HCT116 (cell line): ENCODE measurements around the gene CFAP92. TPM values are rescaled to one million over a fixed set of nuclear protein-coding genes. Genes with fewer than 3 reads are reported as not detected.

ENCODE experiments used
- ATAC-seq: fragments of 200-7000 bp; cut with Tn5 transposase; 2 replicates; pipeline ENCODE4 v1.9.1; 2020; ENCODE audit warnings: mild to moderate bottlenecking, moderate library complexity
- BruUV-seq: library from RNA; stranded (reverse); fragments of 400-500 nt; replicated peaks from 2 replicates; lab custom pipeline; 2021; lab: Mats Ljungman, UMichigan
- CTCF ChIA-PET: fragments of 300-600 bp; sonication (Branson Sonifier 250); formaldehyde crosslinking; loops from one replicate; lab custom pipeline; 2021; ENCODE audit warnings: antibody characterized with exemption; lab: Charles Lee
- POLR2A ChIA-PET: fragments of 300-600, 350-600 bp; sonication (Branson Sonifier 250); formaldehyde crosslinking; loops from one replicate; lab custom pipeline; 2021; ENCODE audit warnings: antibody characterized with exemption; lab: Charles Lee
- RAD21 ChIA-PET, 2 experiments: fragments of 300-600 bp; sonication (Branson Sonifier 250); formaldehyde crosslinking; loops; one replicate each; lab custom pipeline; 2023; ENCODE audit warnings: low total read pairs in 2 of 2; ENCODE audit not compliant: uncharacterized antibody in 2 of 2, unreplicated experiment in 2 of 2, low non-redundant PET in 1 of 2; lab: Charles Lee
- DNase-seq: peaks from one replicate; pipeline ENCODE4 v3.0.0-alpha.2; 2010; ENCODE audit warnings: low read depth, low spot score
- H2AFZ ChIP-seq: fragments of 200-600 bp; shearing (Covaris generic), sonication (generic); 2 replicates; pipeline ENCODE4 v1.6.1; 2017; ENCODE audit warnings: low read depth, mixed run types, mixed read lengths, antibody characterized with exemption, low read length; ENCODE audit not compliant: poor library complexity, severe bottlenecking
- H3K27ac ChIP-seq: 2 replicates; pipeline ENCODE4 v1.5.1; 2012; ENCODE audit warnings: low read depth, low read length
- H3K27me3 ChIP-seq: fragments of 200-600 bp; sonication (generic); 2 replicates; pipeline ENCODE4 v1.6.1; 2016; ENCODE audit warnings: mixed run types, low read length, mixed read lengths; ENCODE audit not compliant: insufficient read depth
- H3K36me3 ChIP-seq, 2 experiments: fragments of 200-500 bp in 1 of 2; fragments of 200-600 bp in 1 of 2; sonication (Bioruptor generic) in 1 of 2; sonication (generic) in 1 of 2; 2 replicates each; pipeline versions ENCODE4 v1.5.1 to v1.6.1; 2014 to 2016; ENCODE audit warnings: low read length in 2 of 2, inconsistent platforms in 1 of 2, mixed read lengths in 1 of 2, mixed run types in 1 of 2; ENCODE audit not compliant: insufficient read depth in 2 of 2, control insufficient read depth in 1 of 2
- H3K4me1 ChIP-seq, 2 experiments: fragments of 200-600 bp in 1 of 2; sonication (generic) in 1 of 2; 2 replicates each; pipeline versions ENCODE4 v1.5.1 to v1.6.1; 2012 to 2017; ENCODE audit warnings: low read length in 2 of 2, inconsistent platforms in 1 of 2, mild to moderate bottlenecking in 1 of 2, mixed read lengths in 1 of 2, mixed run types in 1 of 2, moderate library complexity in 1 of 2; ENCODE audit not compliant: insufficient read depth in 2 of 2, control insufficient read depth in 1 of 2
- H3K4me2 ChIP-seq: fragments of 200-600 bp; sonication (generic); 2 replicates; pipeline ENCODE4 v1.6.1; 2017; ENCODE audit warnings: mixed run types, low read length, mixed read lengths
- H3K4me3 ChIP-seq, 2 experiments: fragments of 200-600 bp in 1 of 2; sonication (generic) in 1 of 2; replicated peaks in 1 of 2; 2 replicates each; pipeline ENCODE4 v1.5.1; 2011 to 2016; ENCODE audit warnings: low read length in 2 of 2, control low read depth in 1 of 2, low read depth in 1 of 2, mild to moderate bottlenecking in 1 of 2, mixed read lengths in 1 of 2, mixed run types in 1 of 2
- H3K79me2 ChIP-seq: fragments of 200-600 bp; sonication (generic); 2 replicates; pipeline ENCODE4 v1.6.1; 2017; ENCODE audit warnings: mild to moderate bottlenecking, mixed run types, low read length, moderate library complexity, mixed read lengths; ENCODE audit not compliant: insufficient read depth
- H3K9ac ChIP-seq: fragments of 200-600 bp; sonication (generic); 2 replicates; pipeline ENCODE4 v1.6.1; 2016; ENCODE audit warnings: low read length, mixed read lengths
- H3K9me2 ChIP-seq: fragments of 200-600 bp; sonication (generic), shearing (Covaris generic); 2 replicates; pipeline ENCODE4 v1.6.1; 2017; ENCODE audit warnings: mixed run types, mild to moderate bottlenecking, moderate library complexity; ENCODE audit not compliant: insufficient read depth
- H3K9me3 ChIP-seq, 2 experiments: fragments of 200-500 bp in 1 of 2; fragments of 200-600 bp in 1 of 2; sonication (Bioruptor generic) in 1 of 2; sonication (generic) in 1 of 2; 2 replicates each; pipeline ENCODE4 v1.6.1; 2014 to 2017; ENCODE audit warnings: low read length in 2 of 2, mixed read lengths in 2 of 2, inconsistent platforms in 1 of 2, low read depth in 1 of 2, mild to moderate bottlenecking in 1 of 2, mixed run types in 1 of 2, moderate library complexity in 1 of 2; ENCODE audit not compliant: control insufficient read depth in 1 of 2, insufficient read depth in 1 of 2
- H4K20me1 ChIP-seq: fragments of 200-600 bp; sonication (generic), shearing (Covaris generic); 2 replicates; pipeline ENCODE4 v1.6.1; 2017; ENCODE audit warnings: mixed run types, mild to moderate bottlenecking, moderate library complexity; ENCODE audit not compliant: insufficient read depth
- CBX3 ChIP-seq: IDR thresholded peaks from 2 replicates; pipeline ENCODE4 v1.6.1; 2012; ENCODE audit warnings: low read depth
- CEBPB ChIP-seq: IDR thresholded peaks from 2 replicates; pipeline ENCODE4 v1.6.1; 2012; ENCODE audit warnings: low read depth
- CTCF ChIP-seq, 3 experiments: fragments of 200-600 bp in 1 of 3; sonication (generic) in 1 of 3; IDR thresholded peaks in 2 of 3; conservative IDR thresholded peaks in 1 of 3; 2 replicates each; pipeline ENCODE4 v1.5.1; 2012 to 2017; ENCODE audit warnings: low read depth in 2 of 3, low read length in 2 of 3, antibody characterized with exemption in 1 of 3, borderline replicate concordance in 1 of 3, control low read depth in 1 of 3, mild to moderate bottlenecking in 1 of 3, mixed read lengths in 1 of 3, mixed run types in 1 of 3, moderate library complexity in 1 of 3; ENCODE audit not compliant: insufficient read depth in 1 of 3
- EGR1 ChIP-seq: IDR thresholded peaks from 2 replicates; pipeline ENCODE4 v1.6.1; 2012; ENCODE audit warnings: low read depth
- ELF1 ChIP-seq: IDR thresholded peaks from 2 replicates; pipeline ENCODE4 v1.6.1; 2012; ENCODE audit warnings: low read depth, borderline replicate concordance
- EZH2 ChIP-seq: fragments of 200-600 bp; sonication (generic); IDR thresholded peaks from 2 replicates; pipeline ENCODE4 v1.6.1; 2017; ENCODE audit warnings: antibody characterized with exemption, mixed run types
- EZH2phosphoT487 ChIP-seq: fragments of 200-600 bp; IDR thresholded peaks from 2 replicates; pipeline ENCODE4 v1.6.1; 2018; ENCODE audit warnings: antibody characterized with exemption, borderline replicate concordance
- FOSL1 ChIP-seq: IDR thresholded peaks from 2 replicates; pipeline ENCODE4 v1.6.1; 2012; ENCODE audit warnings: low read depth
- JUND ChIP-seq: IDR thresholded peaks from 2 replicates; pipeline ENCODE4 v1.6.1; 2012
- POLR2A ChIP-seq: IDR thresholded peaks from 2 replicates; pipeline ENCODE4 v1.7.0; 2011; ENCODE audit warnings: borderline replicate concordance; ENCODE audit not compliant: insufficient read depth, insufficient read length; ENCODE audit errors: extremely low read depth
- REST ChIP-seq: IDR thresholded peaks from 2 replicates; pipeline ENCODE4 v1.6.1; 2012; ENCODE audit warnings: low read depth
- SIN3A ChIP-seq: IDR thresholded peaks from 2 replicates; pipeline ENCODE4 v1.6.1; 2012; ENCODE audit warnings: low read depth
- SP1 ChIP-seq: IDR thresholded peaks from 2 replicates; pipeline ENCODE4 v1.6.1; 2012; ENCODE audit warnings: low read depth
- SRF ChIP-seq: IDR thresholded peaks from 2 replicates; pipeline ENCODE4 v1.6.1; 2012; ENCODE audit warnings: low read depth
- YY1 ChIP-seq: IDR thresholded peaks from 2 replicates; pipeline ENCODE4 v1.6.1; 2011; ENCODE audit warnings: low read length, low read depth, moderate library complexity, mild to moderate bottlenecking; ENCODE audit not compliant: insufficient replicate concordance; ENCODE audit errors: extremely low read depth
- ZFX ChIP-seq: fragments of 450-650 bp; IDR thresholded peaks from 2 replicates; pipeline ENCODE4 v1.6.1; 2017
- ZNF274 ChIP-seq: fragments of 200-500 bp; sonication (Bioruptor generic); IDR thresholded peaks from 2 replicates; pipeline ENCODE4 v1.6.1; 2014; ENCODE audit warnings: mild to moderate bottlenecking, low read depth, low read length, inconsistent platforms
- intact Hi-C: fragments of 100-400 bp; cut with micrococcal nuclease; formaldehyde crosslinking; loops from 2 replicates; pipeline ENCODE4 v1.10.0; 2022
- total RNA-seq: library from RNA; stranded (reverse); gene quantifications from one replicate; pipeline ENCODE4 v1.2.1, GENCODE V29; 2021; ENCODE audit not compliant: unreplicated experiment
- TF ChIP-seq, protein P1 (sequence below): IDR thresholded peaks from 2 replicates; pipeline ENCODE4 v1.6.1; 2012
- TF ChIP-seq, protein P2 (sequence below): IDR thresholded peaks from 2 replicates; pipeline ENCODE4 v1.6.1; 2011; ENCODE audit warnings: mild to moderate bottlenecking, low read length, moderate library complexity; ENCODE audit not compliant: insufficient replicate concordance; ENCODE audit errors: extremely low read depth

CFAP92 gene
- total RNA-seq, 1 experiment from 2014 or later, result 3.6 TPM

- Histone ChIP-seq H3K4me1 (peaks cover 6 to 19% of the 10 kb centered on the region in 2 experiments), H4K20me1 (no peaks in the 10 kb centered on the region), H3K9me2 (no peaks in the 10 kb centered on the region), H3K9me3 (no peaks in the 10 kb centered on the region), H3K27ac (peak overlapping the region; percentile 30; the same call in 1 of the 2 replicates), H3K4me3 (peak overlapping the region; percentile 45 to 64), H2AFZ (peak overlapping the region; percentile 94), H3K27me3 (no peaks in the 10 kb centered on the region), H3K36me3 (no peaks in the 10 kb centered on the region), H3K4me2 (peak overlapping the region; percentile 97), H3K79me2 (no peaks in the 10 kb centered on the region), H3K9ac (peak overlapping the region; percentile 67)
- RAD21 ChIA-PET, result no interaction called here
- TSS peak; percentile 90 for BruUV-seq
- intact Hi-C loops, result loop anchor here (10.0 kb wide), 1 partner anchor 218 kb away; the partner anchor contains the start of gene COPG1
- CTCF ChIA-PET, result interaction anchor here (0.8 to 3.1 kb wide), 7 partner anchors 10 to 290 kb away, joined by 3 to 25 read pairs (median 5); a partner anchor contains a TSS
- peak; percentile 100 for ATAC-seq
- DNase-seq, result peak; percentile 87
- POLR2A ChIA-PET, result interaction anchor here (0.6 to 2.1 kb wide), 7 partner anchors 11 to 95 kb away, joined by 3 to 10 read pairs (median 5); partner anchors contain the start of gene RAB43
- TF ChIP-seq EGR1 (no peak), ZFX (no peak), CBX3 (no peak), ZNF274 (no peak), EZH2phosphoT487 (no peak), POLR2A (peak; percentile 56), FOSL1 (no peak), YY1 (no peak), CEBPB (no peak), EZH2 (no peak), JUND (no peak), CTCF (IDR thresholded peaks at IDR 0.05 in 2 of 3, conservative IDR thresholded peaks at IDR 0.05 in 1 of 3; ENCODE audit: borderline replicate concordance in 1 of 3, insufficient read depth in 1 of 3, low read depth in 2 of 3, low read length in 2 of 3) (peak in 2 of 3 experiments; percentile 63 to 74; a peak in 5 of 6 replicates), SP1 (peak; percentile 56; the same call in 1 of the 2 replicates), SRF (no peak), ELF1 (no peak; the same call in 1 of the 2 replicates), SIN3A (no peak), REST (no peak)
- TF ChIP-seq, protein P1, sequence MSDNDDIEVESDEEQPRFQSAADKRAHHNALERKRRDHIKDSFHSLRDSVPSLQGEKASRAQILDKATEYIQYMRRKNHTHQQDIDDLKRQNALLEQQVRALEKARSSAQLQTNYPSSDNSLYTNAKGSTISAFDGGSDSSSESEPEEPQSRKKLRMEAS, result peak; percentile 97
- TF ChIP-seq, protein P2, sequence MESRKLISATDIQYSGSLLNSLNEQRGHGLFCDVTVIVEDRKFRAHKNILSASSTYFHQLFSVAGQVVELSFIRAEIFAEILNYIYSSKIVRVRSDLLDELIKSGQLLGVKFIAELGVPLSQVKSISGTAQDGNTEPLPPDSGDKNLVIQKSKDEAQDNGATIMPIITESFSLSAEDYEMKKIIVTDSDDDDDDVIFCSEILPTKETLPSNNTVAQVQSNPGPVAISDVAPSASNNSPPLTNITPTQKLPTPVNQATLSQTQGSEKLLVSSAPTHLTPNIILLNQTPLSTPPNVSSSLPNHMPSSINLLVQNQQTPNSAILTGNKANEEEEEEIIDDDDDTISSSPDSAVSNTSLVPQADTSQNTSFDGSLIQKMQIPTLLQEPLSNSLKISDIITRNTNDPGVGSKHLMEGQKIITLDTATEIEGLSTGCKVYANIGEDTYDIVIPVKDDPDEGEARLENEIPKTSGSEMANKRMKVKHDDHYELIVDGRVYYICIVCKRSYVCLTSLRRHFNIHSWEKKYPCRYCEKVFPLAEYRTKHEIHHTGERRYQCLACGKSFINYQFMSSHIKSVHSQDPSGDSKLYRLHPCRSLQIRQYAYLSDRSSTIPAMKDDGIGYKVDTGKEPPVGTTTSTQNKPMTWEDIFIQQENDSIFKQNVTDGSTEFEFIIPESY, result no peak
Measured at GRCh38 chr3:129026728-129027543, 33.1 kb upstream of the CFAP92 start.
